Non-pigmented ciliary epithelial cell (primary cell): ENCODE results near the gene ZBED4.

Experiments
- DNase-seq: peaks from one replicate; pipeline ENCODE4 v3.0.0-alpha.2; 2010; ENCODE audit warnings: low read depth

ZBED4 gene

DNA sequence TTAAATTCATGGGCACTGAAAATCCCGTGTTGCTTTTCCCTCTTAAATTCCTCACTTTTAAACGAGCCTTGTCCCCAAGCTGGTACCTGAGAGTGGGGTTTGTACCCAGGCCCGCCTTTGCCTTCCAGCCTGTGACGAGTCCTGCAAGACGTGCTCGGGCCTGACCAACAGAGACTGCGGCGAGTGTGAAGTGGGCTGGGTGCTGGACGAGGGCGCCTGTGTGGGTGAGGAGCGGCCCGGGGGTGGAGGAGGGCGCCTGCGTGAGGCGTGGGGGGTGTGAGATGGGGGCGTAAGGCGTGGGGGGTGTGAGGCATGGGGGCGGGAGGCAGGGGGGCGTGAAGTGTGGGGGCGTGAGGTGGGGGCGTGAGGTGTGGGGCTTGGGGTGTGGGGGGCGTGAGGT is 68.8 kb downstream of the ZBED4 start:
- no peak for DNase-seq

DNA sequence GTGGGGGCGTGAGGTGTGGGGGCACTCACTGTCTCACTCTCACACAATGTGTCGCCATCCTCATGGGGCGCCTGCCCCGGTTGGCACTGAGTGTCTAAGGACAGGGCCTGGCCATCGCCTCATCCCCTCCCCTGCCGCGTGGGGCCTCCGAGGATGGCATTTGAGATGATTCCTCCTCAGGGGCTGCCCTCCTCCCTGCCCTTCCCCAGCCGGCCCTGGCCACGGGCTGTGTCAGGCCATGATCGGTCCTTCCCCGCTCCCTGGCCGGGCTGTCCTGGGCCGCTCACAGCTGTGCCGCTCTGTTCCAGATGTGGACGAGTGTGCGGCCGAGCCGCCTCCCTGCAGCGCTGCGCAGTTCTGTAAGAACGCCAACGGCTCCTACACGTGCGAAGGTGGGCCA is 69.3 kb downstream of the ZBED4 start:
- no peak for DNase-seq

DNA sequence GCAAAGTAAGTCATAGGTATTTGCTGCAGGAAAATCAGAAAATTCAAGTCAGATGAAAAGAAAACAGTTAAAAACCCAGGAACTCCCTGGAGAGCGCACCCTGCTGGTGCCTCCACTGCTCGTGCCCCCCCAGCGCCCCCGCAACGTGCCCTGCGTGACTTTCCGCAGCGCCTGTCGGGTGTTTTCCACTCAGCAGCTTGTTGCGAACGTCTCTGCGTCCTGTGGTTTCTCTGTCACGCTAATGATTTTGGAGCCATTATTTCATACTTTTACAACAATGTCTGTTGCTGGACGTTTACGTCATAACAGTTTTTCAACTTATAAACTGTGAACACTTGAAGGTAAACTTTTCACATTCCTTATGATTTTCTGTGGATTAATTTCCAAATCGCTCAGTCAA is 69.8 kb downstream of the ZBED4 start:
- no peak for DNase-seq

DNA sequence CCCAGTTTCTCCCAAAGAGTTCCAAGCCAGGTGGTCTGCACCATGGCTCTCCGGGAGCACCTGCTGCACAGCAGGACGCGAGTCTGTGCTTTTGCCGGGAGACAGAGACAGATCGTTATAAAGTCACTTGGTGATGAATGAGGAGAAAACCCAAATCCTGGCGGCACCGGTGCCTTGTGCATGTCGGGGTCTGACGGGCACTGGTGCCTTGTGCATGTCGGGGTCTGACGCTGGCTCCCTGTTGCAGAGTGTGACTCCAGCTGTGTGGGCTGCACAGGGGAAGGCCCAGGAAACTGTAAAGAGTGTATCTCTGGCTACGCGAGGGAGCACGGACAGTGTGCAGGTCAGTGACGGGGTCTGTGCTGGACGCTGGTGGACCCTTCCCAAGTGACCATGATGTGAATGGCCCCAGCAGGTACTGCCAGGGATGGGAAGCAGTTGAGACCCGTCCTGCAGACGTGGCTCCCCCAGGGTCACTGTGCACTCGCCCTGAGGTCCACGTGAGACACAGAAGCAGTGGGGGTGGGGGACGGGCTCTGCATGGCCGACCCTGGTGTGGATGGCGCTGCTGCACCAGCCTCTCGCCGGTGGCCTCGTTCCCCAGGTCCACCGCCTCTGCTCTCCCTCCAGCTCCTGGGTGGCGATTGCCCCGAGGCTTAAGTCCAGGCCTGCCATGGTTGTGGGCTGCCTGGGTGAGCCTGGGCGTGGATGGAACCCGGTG is 70.6 kb downstream of the ZBED4 start:
- no peak for DNase-seq

DNA sequence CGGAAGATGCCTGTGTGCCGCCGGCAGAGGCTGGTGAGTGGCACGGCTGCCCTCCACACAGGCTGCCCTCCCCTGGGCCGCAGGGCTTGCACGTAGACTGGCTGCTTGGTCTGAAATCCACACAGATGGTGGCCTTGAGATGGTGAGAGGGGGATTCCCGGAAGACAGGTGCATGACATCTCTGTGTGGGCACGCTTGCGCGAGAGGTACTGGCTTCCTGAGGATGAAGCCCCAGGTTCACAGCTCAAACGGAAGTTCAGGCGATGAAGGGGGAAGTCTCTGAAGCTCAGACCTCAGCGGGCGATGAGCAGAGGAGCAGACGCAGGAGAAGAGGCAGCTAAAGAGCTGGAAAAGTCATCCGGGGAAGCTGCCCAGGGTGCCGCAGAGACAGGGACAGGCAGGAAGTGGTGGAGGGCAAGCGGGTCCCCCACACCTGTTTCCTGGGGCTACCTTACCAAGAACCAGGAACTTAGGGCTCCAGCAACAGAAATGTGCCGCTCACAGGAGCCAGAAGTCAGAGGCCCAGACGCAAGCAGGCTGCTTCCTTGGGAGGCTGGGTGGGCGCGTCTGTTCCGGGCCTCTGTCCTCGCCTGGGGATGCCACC is 72.0 kb downstream of the ZBED4 start:
- no peak for DNase-seq

DNA sequence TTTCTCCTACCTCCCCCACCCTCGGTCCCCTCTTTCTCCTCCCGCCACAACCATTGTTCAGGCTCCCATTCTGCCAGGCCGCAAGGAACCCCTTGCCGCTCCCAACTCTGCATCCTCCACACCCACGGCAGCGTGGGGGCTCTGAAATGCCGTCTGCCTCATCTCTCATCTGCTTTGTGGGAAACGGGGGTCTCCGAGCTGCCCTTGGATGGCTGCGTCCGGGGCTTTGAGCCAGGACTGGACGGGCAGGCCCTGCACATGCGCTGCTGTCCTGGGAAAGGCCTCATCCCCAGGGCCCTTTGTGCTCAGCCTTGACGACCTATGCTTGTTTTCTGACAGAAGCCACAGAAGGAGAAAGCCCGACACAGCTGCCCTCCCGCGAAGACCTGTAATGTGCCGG is 73.3 kb downstream of the ZBED4 start:
- DNase-seq: no peak

DNA sequence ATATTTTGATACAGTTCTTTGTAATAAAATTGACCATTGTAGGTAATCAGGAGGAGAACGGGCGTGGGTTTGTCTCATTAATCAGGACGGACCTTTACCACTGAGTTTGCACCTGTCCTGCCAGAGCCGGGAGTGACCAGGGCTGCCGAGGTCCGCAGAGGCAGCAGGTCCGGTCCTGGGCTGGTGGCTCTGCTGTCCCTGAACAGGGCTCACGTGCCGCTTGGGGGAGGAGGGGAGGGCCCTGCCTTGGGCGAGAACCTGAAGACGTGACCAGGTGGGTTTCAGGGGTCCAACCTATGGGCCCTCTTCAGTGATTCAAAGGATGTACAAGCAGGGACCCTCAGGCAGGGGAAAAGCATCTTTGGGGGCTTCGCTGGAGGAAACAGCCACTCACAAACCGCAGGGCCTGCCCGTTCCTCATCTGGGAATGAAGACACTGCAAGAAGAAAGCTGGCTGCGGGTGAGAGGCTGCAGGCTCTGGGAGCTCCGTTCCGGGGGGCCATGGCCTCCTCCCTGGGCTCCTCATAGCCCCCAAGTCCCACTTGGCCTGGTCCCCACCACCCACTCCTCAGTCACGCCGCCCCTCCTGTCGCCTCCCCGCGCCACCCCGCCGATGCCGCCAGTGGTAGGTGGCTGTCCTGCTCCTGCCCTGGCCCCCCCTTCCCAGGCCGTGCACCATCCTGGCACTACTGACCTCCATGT is 74.0 kb downstream of the ZBED4 start:
- no peak for DNase-seq

DNA sequence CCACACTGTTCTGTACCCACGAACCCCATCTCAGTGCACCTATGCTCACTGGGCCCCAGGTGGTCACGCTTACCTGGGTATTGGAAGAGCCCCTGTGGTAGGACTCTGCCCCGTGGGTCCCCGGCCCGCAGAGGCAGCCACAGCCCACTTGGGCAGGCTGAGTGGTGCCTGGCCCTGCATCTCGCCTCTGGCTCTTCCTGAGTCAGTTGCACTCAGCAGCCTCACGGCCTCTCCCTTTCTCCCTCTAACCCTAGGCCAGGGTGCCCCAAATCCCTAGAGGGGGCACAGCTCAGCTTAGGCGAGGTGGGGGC is 74.5 kb downstream of the ZBED4 start:
- no peak for DNase-seq

DNA sequence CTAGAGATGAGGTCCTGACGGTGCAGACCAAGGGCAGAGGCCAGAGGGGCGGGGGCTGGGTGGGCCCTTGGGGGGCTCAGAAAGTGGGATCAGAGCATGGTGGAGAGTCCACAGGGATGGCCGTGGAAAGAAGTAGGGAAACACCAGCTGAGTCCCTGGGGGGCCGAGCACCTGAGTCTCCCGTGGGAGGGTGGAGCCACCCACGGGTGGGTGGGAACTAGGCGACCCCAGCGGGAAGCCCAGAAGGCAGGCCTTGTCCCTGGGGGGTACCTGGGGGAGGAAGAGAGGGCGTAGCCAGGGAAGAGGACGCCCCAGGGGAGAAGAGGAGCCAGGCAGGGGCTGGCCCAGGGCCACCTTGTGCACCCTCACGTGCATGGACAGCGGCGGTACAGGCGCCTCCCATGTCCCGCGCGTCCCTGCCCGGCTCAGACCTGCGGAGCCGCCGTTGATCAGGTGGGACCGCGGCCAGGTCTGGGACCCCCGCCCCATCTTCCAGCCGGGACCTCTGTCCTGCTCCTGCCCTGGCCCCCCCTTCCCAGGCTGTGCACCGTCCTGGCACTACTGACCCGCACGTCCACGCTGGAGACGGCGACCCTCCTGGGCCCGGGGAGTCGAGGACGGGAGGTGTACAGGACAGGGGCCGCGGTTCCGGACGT is 75.0 kb downstream of the ZBED4 start:
- no peak for DNase-seq

DNA sequence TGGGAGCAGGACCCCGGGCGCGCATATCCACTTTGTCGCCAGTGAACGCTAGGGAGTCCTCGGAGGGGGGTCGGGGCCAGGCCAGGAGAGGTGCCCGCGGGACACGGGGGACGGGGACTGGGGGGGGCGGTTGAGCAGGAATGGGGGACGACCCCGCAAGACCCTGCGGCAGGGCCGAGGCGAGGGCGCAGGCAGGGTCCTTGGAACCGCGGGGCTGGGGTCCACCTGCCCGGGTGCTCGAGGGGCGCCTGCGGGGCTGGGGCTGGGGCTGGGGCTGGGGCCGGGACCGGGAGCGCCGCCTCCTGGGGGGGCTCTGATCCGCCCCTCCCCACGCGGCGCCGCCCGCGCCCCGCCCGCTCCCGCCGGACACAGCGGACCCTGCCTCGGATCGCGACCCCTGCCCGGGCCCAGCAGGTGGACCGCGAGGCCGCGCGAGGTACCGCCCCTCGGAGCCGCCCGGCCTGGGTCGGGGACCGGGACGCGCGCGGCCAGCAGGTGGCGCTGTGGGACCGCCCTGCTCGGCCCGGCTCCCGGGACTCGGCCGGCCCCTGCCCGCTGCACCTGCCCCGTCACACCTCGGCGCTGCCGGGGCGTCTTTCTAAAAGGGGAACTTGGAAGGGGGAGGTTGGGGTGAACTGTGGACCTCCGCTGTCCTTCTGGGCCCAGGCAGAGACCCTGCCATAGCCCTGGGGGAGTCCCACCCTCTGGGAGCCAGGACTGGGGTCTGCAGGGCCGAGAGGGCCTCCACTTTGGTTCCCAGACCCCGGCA is 75.8 kb downstream of the ZBED4 start:
- no peak for DNase-seq

DNA sequence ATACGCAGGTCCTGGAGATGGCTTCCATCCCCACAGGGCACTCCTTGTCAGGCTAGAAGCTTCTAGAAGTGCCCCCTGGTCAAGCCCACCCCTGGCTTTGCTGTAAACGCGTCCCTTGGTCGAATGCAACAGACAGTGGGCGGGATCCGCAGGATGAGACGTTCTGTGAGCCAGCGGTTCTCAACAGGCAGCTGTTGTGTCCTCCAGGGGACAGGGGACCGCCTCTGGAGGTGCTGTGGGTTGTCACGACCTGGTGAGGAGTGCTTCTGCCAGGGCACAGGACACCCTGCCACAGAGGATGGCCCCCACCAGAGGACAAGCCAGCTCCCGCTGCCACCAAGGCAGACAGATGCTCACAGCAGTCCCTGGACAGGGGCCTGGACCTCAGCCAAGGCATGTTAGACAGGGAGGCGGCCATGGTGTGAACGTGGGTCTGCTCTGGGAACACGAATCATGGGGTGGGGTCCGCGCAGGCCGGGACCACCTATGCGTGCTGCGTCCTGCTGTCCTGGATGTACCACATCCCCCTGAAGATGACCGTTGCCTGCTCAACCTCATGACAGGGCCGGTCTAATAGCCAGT is 76.4 kb downstream of the ZBED4 start:
- no peak for DNase-seq

DNA sequence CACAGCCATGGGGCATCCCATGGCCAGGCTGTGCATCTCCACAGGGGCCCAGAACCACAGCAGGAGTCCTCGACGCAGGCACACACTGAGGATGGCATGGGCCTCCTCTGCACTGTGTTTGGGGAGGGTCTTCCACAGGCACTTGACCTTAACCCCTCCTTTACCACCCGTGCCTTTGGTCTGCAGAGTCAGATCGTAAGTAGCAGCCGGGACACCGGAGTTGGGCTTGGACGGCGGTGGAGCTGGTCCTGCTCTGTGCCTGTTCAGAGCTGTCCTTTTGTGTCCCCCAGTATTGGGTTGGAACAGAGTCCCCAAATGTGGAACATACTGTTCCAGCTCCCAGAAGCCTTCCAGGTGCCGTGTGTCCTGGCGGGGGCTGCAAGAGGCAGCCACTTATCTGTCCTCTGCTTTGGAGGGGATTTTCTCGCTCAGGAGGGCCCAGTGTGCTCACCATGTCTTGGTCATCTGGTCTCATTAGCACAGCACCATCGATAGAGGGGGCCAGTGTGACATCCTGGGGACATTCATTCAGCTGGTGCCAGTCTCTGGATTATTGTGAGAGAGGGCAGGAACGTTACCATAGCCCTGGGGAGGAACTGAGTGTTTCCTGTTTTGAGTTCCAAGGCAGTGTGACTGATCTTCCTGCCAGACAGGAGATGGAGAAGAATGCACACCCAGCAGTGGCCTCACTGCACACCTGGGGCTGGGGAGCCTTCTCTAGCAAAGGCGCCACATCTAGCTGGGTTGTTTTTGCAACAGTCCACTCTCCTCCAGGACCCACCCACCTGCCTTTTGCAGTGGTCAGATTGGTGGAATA is 77.2 kb downstream of the ZBED4 start:
- DNase-seq: no peak

DNA sequence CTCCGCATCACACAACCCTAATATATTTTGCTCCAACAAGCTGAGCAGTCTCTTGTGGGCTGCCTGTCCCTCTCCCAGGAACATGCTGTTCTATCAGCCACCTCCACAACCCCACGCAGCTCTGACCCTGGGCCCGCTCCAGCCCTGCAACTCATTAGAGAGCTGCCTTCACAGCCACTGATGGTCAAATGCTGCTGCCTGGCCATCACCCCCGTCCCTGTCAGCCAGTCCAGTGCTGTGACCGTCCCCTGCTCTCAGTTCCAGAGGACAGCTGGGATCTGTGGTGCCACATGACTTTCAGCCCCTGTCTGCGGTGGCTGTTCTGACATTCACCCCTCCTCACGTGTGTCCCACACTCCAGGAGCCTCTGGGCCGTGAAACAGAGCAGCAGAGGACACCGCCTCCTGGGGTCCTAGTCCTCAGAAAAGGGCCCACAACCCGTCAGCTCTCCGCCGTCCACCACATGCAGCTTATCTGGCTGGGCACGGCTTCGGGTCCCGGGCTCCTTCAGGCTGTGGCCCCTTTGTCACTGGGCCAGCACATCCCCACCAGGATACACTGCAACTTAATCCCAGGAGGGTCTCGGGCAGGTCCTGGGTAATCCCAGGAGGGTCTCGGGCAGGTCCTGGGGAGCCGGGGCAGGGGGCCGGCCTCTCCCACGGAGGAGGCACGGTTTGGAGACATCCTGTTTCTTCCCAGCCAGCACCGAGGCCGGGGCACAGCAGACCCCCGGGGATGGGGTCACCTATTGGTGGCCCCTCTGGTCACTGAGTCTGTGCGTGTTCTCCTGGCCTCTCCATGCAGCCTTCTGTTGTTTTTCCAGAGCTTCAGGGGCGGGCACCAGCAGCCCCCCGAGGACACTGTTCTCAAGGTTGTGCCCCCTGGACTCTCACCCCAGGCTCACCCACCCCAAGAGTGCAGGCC is 79.9 kb downstream of the ZBED4 start:
- no peak for DNase-seq

DNA sequence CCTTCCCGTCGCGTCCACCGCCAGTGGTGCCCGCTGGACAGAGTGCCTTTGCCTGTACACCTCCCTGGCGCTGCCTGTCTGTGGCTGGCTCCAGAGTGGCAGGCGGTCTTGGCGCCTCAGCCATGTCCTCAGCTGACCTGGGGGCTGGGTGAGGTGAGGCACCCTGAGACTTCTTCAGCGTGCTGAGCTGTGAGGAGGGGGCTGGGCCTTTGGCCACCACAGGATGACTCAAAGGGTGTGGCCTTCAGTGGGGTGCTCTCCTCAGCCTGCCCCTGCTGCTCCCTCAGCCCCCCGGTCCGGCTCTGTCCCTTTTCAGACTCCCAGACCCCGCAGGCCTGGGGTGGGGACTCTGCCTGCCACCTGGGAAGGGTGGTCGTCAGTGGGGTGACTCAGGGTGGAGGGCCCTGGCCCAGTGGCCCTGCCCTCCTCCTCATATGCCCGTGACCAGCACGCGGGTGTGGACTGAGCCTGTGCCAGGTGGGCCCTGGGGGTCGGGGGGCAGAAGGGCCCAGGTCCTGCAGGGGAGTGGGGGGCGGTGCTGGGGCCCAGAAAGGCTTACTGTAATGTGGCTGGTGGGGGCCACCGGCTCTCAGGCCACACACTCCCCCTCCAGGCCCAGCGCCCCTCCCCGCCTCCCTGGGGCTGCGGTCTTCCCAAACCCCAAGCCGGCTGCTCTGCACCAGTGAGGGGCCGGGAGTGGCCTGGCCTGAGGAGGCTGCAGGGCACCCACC is 80.7 kb downstream of the ZBED4 start:
- DNase-seq: no peak

DNA sequence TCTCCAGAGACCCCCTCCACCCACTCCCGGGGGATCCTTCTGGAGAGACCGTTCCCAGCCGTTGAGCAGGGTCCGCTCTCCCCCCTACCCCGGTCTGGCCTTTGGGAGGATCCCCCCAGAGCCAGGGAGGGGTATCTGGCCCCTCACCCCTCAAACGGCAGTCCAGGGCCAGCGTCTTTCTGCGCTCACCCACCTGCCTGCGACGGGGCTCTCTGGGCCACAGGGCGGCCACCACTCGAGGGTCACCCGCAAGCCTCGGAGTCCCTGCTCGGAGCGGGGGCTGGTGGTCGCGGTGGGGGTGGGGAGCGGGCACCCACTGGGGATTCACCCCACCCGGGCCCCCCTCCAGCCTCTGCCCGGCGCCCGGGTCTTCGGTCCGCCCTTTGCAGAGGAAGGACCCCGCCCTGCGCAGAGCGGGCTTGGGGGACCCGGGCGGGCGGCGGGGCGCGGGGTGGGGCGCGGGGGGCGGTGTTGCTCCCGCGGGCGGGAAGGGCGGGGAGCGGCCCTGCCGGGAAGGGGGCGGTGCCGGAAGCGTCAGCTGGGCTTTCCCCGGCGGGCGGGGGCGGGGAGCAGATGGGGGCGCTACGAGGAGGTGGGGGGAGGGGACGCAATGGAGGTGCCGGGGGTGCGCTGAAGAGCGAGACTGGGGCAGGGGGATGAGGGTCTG is 81.4 kb downstream of the ZBED4 start:
- no peak for DNase-seq

DNA sequence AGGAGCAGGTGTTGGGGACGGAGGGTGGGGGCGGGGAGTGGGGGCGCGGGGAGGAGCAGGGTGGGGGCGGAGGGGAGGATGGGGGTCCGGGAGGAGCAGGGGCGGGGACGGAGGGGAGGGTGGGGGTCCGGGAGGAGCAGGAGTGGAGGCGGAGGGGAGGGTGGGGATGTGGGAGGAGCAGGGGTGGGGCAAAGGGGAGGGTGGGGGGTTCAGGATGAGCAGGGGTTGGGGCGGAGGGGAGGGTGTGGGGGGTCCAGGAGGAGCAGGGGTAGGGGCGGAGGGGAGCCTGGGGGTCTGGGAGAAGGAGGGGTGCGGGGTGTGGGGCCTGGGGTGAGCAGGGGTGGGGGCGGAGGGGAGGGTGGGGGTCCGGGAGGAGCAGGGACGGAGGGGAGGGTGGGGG is 81.9 kb downstream of the ZBED4 start:
- no peak for DNase-seq

DNA sequence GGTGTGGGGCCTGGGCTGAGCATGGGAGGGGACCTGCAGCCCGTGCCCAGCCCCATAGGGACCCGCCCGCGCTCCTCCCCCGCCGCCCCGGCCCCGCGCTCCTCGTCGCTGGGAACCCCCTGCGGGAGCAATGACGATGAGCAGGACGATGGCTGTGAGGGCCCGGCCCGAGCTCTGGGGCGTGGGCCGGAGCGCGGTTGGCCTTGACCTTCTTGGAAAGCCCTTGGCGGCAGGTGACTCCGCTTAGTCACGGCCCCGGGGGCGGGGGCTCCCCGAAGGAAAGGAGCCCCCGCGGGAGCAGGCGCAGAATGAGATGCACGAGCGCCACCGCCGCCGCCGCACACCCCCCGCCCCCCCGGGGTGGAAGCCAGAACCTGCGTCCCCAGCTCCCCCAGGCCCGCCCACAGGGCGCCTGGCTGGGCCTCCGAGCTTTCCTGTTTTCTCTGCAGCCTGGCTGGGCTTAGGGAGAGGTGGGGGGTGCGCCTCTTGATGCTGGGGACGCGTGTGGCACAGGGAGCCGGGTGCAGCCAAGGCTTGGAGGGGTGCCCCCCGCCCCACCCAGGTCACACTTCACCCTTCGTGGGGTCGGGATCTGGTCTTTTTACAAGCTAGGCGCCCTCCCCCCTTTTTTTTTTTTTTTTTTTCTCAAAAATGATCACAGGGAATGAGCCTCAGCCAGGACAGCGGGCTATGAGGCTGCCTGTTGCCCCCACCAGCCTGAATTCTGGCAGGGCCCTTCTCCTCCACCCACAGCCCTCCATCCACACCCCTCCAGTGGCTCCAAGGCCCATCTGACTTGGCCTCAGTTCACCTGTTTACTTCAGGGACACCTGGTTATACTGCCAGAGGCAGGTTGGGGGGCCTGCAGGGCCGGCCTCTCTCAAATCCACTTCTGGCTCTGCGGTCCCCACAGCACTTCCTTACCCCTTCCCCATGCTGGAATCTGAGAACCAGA is 82.7 kb downstream of the ZBED4 start:
- DNase-seq: no peak
